ENCODE measurements around the gene CTRB1.

GRCh38 chr16:75226550-75227360, 8.0 kb downstream of the CTRB1 start:
- TF ChIP-seq CTCF (conservative IDR thresholded peaks at IDR 0.05) (no peak), ZFX (IDR thresholded peaks at IDR 0.05) (no peak)
